Sigmoid colon (tissue), 7 donors: ENCODE data around the gene GET3. TPM values are rescaled to one million over a fixed set of nuclear protein-coding genes. Genes with fewer than 3 reads are reported as not detected.
"Not testable (repeated sequence)": the region's sequence is repeated elsewhere in the genome, so short reads cannot be mapped to it uniquely, and the experiment has no call there.

Experiments used
- DNase-seq: peaks from one replicate; pipeline ENCODE4 v3.0.0-alpha.2; 2019
- H3K27ac ChIP-seq, 4 donors: fragments of 200-600 bp; sonication (generic); one replicate each; pipeline ENCODE4 v1.5.1; 2016 to 2019; ENCODE audit warnings: mild to moderate bottlenecking in 1 of 4
- H3K27me3 ChIP-seq, 3 donors: fragments of 200-600 bp; sonication (generic); one replicate each; pipeline ENCODE4 v1.5.1; 2019; ENCODE audit warnings: mild to moderate bottlenecking in 1 of 3
- H3K36me3 ChIP-seq, 4 donors: fragments of 200-600 bp; sonication (generic); one replicate each; pipeline ENCODE4 v1.5.1; 2016 to 2019
- H3K4me1 ChIP-seq, 4 donors: fragments of 200-600 bp; sonication (generic); one replicate each; pipeline ENCODE4 v1.5.1; 2017 to 2019
- H3K4me3 ChIP-seq, 4 donors: fragments of 200-600 bp; sonication (generic); one replicate each; pipeline ENCODE4 v1.5.1; 2017 to 2019; ENCODE audit warnings: mild to moderate bottlenecking in 2 of 4, moderate library complexity in 1 of 4
- H3K9me3 ChIP-seq, 4 donors: fragments of 200-600 bp in 3 of 4; sonication (generic) in 3 of 4; one replicate each; pipeline versions ENCODE4 v1.5.1 to v1.6.1; 2013 to 2019
- CTCF ChIP-seq, 4 experiments: fragments of 450-650 bp in 3 of 4; fragments of 200-600 bp in 1 of 4; IDR thresholded peaks; one replicate each; pipeline ENCODE4 v1.5.1; 2016 to 2019; ENCODE audit warnings: antibody characterized with exemption in 4 of 4, mild to moderate bottlenecking in 3 of 4, moderate library complexity in 2 of 4
- EP300 ChIP-seq, 4 donors: sonication (generic); formaldehyde crosslinking; IDR thresholded peaks; one replicate each; pipeline ENCODE4 v1.6.1; 2017; ENCODE audit warnings: antibody characterized with exemption in 4 of 4
- POLR2A ChIP-seq, 2 donors: fragments of 450-650 bp; IDR thresholded peaks; one replicate each; pipeline ENCODE4 v1.6.1; 2016; ENCODE audit warnings: antibody characterized with exemption in 2 of 2, mild to moderate bottlenecking in 2 of 2, moderate library complexity in 2 of 2
- POLR2AphosphoS5 ChIP-seq, 4 donors: sonication (generic); formaldehyde crosslinking; IDR thresholded peaks; one replicate each; pipeline ENCODE4 v1.6.1; 2017; ENCODE audit warnings: antibody characterized with exemption in 4 of 4
- WGBS, 2 donors: extraction: QIAGEN DNeasy Blood & Tissue Kit; methylation state at CpG; one replicate each; pipeline ENCODE4 v1.1.7; 2013; 5-methylcytosine and 5-hydroxymethylcytosine counted together
- intact Hi-C: fragments of 100-400 bp; cut with DNase I; formaldehyde crosslinking; loops from one replicate; pipeline ENCODE4 v1.15.1; 2023
- polyA plus RNA-seq, 3 donors: library from polyadenylated mRNA; stranded (reverse); fragments of 200-250 nt; gene quantifications; one replicate each; pipeline ENCODE4 v1.2.3, GENCODE V29; 2013
- small RNA-seq, 3 donors: library from RNA; depleted of rRNA; stranded (forward); fragments of <200 nt; gene quantifications; one replicate each; pipeline ENCODE3, GENCODE V24; 2016
- total RNA-seq, 4 donors: library from RNA; depleted of rRNA; stranded (reverse); fragments of >200 nt; gene quantifications; one replicate each; pipeline ENCODE4 v1.1.0, GENCODE V29; 2016
- donor health status: healthy with polysubstance abuse.
- donor health status: Bipolar disorder and iron deficiency.
- donor health status: healthy.

The GET3 gene
- total and polyA plus RNA-seq, 7 donors = 34.6 to 121 (median 59.4) TPM

DNA sequence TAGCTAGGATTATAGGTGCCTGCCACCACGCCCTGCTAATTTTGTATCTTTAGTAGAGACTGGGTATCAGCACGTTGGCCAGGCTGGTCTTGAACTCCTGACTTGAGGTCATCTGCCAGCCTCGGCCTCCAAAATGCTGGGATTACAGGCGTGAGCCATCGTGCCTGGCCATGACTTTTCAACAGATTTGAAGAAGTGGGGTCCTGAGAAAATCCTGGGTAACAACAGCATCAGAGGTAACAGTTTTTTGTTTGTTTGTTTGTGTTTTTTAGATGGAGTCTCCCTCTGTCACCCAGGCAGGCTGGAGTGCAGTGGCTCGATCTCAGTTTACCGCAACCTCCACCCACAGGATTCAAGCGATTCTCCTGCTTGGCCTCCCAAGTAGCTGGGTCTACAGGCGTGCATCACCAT lies 57.7 kb downstream of the GET3 start:
- intact Hi-C loops = loop anchor here (5.0 kb wide), 3 partner anchors 212 to 1052 kb away; partner anchors contain the start of genes IER2 and STX10
- Histone ChIP-seq H3K9me3 (no peaks in the 10 kb centered on the region), H3K36me3 (peaks cover 0 to 14% (median 13%) of the 10 kb centered on the region in 4 donors), H3K27ac (peak overlapping the region; percentile 97 to 100 (median 98)), H3K4me3 (no peak overlapping the region), H3K27me3 (no peaks in the 10 kb centered on the region), H3K4me1 (peaks cover 0 to 33% (median 29%) of the 10 kb centered on the region in 4 donors)
- 85 to 93% methylated on average over 9 of the region's 9 CpGs for WGBS, 2 donors
- no peak for TF ChIP-seq CTCF (IDR thresholded peaks at IDR 0.05)
- no peak for TF ChIP-seq POLR2A (IDR thresholded peaks at IDR 0.05)
- no peak for TF ChIP-seq POLR2AphosphoS5 (IDR thresholded peaks at IDR 0.05)
- no peak for TF ChIP-seq EP300 (IDR thresholded peaks at IDR 0.05)
- DNase-seq = no peak

DNA sequence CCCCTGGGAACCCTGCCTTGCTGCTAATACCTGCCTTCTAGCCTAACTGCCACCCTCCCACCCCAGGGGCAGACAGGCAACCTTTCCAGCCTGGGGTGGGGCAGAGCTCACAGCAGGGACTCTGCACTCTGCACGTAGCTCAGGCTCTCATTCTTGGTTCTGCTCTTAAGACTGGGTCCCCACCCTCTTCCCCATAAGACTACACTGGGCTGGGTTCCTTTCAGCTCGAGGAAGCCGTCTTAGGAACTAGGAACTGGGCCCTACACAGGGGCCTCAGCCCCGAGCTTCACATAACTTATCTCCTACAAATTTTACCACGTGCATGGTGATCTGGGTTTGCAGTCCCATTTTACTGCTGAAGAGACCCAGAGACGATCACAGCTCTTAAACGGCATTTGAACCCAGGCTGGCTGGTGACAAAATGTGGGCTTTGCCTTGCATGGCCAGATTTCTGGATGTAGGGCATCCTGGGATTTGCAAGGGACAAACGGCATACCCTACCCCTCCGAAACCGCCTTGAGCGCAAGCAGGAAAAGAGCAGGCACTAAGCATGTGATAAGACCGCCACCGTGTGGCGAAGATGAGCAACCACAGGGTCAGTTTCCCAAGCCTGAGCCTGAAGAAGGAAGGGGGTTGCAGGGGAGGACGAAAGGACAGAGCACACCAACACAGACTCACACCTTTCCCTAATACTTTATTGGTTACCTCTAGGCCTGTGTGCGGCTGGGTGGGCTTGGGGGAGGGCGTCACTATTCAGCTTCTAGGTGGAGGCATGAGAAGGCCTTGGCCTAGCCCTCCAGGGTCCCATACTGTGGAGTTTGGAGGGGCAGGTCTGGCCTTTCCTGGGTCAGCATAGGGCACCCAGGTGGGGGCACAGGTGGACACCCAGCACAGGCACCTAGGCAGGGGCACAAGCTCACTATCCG lies 59.1 kb downstream of the GET3 start:
- H3K27me3 ChIP-seq = no peaks in the 10 kb centered on the region
- TF ChIP-seq POLR2A (IDR thresholded peaks at IDR 0.05) = no peak
- no peak for TF ChIP-seq EP300 (IDR thresholded peaks at IDR 0.05)
- peak; percentile 95 to 99 (median 98) for TF ChIP-seq CTCF (IDR thresholded peaks at IDR 0.05)
- peak in 3 of 4 donors; percentile 10 to 34 (median 21) for TF ChIP-seq POLR2AphosphoS5 (IDR thresholded peaks at IDR 0.05)
- peaks cover 0 to 19% (median 15%) of the 10 kb centered on the region in 4 donors for H3K36me3 ChIP-seq
- no peaks in the 10 kb centered on the region for H3K9me3 ChIP-seq
- intact Hi-C loops = loop anchor here (1.0 kb wide), 1 partner anchor 19 kb away; no protein-coding TSS in a partner anchor
- WGBS, 2 donors = 4 to 7% methylated on average over 18 of the region's 18 CpGs
- no peak overlapping the region for H3K4me3 ChIP-seq
- peak overlapping the region; percentile 35 to 100 (median 78) for H3K27ac ChIP-seq
- DNase-seq = peak; percentile 91
- peaks cover 0 to 38% (median 34%) of the 10 kb centered on the region in 4 donors for H3K4me1 ChIP-seq

DNA sequence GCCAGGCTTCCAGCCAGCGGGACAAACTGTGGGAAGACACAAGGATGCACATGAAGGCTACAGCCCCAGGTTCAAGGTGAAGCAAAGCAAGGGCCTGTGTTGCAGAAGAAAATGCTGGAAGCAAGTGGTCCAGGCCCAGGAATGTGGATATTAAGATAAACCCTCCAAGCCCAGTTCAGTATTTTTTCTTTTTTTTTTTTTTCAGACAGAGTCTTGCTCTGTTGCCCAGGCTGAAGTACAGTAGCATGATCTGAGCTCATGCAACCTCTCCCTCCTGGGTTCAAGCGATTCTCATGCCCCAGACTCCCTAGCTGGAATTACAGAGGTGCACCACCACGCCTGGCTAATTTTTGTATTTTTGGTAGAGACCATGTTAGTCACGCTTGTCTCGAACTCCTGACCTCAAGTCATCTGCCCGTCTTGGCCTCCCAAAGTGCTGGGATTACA lies 59.9 kb downstream of the GET3 start:
- intact Hi-C loops = no loop called here
- H3K4me1 ChIP-seq = peaks cover 0 to 43% (median 36%) of the 10 kb centered on the region in 4 donors
- no peak overlapping the region for H3K4me3 ChIP-seq
- DNase-seq = no peak
- H3K9me3 ChIP-seq = no peaks in the 10 kb centered on the region
- H3K27me3 ChIP-seq = no peaks in the 10 kb centered on the region
- whole genome bisulfite sequencing, 2 donors = 93 to 95% methylated on average over 6 of the region's 6 CpGs
- TF ChIP-seq POLR2AphosphoS5 (IDR thresholded peaks at IDR 0.05) = no peak
- H3K36me3 ChIP-seq = peaks cover 0 to 19% (median 15%) of the 10 kb centered on the region in 4 donors
- H3K27ac ChIP-seq = no peak overlapping the region

DNA sequence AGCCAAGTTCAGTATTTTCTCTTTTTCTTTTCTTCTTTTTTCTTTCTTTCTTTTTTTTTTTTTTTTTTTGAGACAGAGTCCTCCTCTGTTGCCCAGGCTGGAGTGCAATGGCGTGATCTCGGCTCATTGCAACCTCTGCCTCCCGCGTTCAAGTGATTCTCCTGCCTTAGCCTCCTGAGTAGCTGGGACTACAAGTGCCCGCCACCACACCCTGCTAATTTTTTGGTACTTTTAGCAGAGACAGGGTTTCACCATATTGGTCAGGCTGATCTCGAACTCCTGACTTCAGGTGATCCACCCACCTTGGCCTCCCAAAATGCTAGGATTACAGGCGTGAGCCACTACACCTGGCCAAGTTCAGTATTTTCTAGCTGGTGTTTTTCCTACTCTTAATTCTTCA lies 60.3 kb downstream of the GET3 start:
- WGBS, 2 donors = 96 to 97% methylated on average over 7 of the region's 7 CpGs
- H3K4me3 ChIP-seq, H3K9me3 ChIP-seq, H3K27me3 ChIP-seq, intact Hi-C loops, H3K27ac ChIP-seq, DNase-seq: not testable (repeated sequence)
- Histone ChIP-seq H3K36me3 (peaks cover 0 to 19% (median 15%) of the 10 kb centered on the region in 4 donors), H3K4me1 (peaks cover 0 to 48% (median 40%) of the 10 kb centered on the region in 4 donors)

Small RNA genes lying within 50 kb of the gene (small RNA-seq; reads per million reads assigned to genes)
- gene MIR5684 (0 reads per million in 3 donors), gene SNORD41 (57.4 to 659 (median 153) reads per million in 3 donors)

Other genes with a start within 250 kb of the GET3 start
- gene ZNF564, start 186.0 kb upstream of the GET3 start, total RNA-seq = 10 to 100 TPM; 11.7 to 17.8 (median 16.4) TPM
- 1 to 10 TPM; 7.4 to 9.0 (median 7.8) TPM for gene ZNF564, start 186.0 kb upstream of the GET3 start, polyA plus RNA-seq
- 1 to 10 TPM; 4.3 to 7.8 (median 5.5) TPM for gene ZNF490, start 126.7 kb upstream of the GET3 start, total RNA-seq
- 1 to 10 TPM in 2 of 3 donors, not detected in 1; 1.6 to 2.2 TPM for gene ZNF490, start 126.7 kb upstream of the GET3 start, polyA plus RNA-seq
- 10 to 100 TPM; 16.6 to 27.6 (median 22.3) TPM for gene ZNF791, start 126.6 kb upstream of the GET3 start, total RNA-seq
- 1 to 10 TPM; 4.2 to 9.4 (median 5.3) TPM for gene ZNF791, start 126.6 kb upstream of the GET3 start, polyA plus RNA-seq
- gene MAN2B1, start 70.8 kb upstream of the GET3 start, total RNA-seq = 10 to 100 TPM; 41.1 to 75.6 (median 63.8) TPM
- gene MAN2B1, start 70.8 kb upstream of the GET3 start, polyA plus RNA-seq = 10 to 100 TPM; 26.4 to 68.1 (median 31.0) TPM
- gene WDR83, start 70.7 kb upstream of the GET3 start, total RNA-seq = 10 to 100 TPM in 2 of 4 donors, 1 to 10 TPM in 2; 7.8 to 11.7 (median 10.0) TPM
- 10 to 100 TPM in 2 of 3 donors, 1 to 10 TPM in 1; 8.3 to 13.4 (median 12.6) TPM for gene WDR83, start 70.7 kb upstream of the GET3 start, polyA plus RNA-seq
- gene DHPS, start 55.6 kb upstream of the GET3 start, total RNA-seq = 100 to 1,000 TPM; 105 to 160 (median 136) TPM
- 10 to 100 TPM; 60.3 to 74.1 (median 73.3) TPM for gene DHPS, start 55.6 kb upstream of the GET3 start, polyA plus RNA-seq
- gene GNG14, start 49.5 kb upstream of the GET3 start, total RNA-seq = not detected
- gene GNG14, start 49.5 kb upstream of the GET3 start, polyA plus RNA-seq = not detected
- 1 to 10 TPM; 3.6 to 6.4 (median 4.5) TPM for gene FBXW9, start 40.9 kb upstream of the GET3 start, total RNA-seq
- gene FBXW9, start 40.9 kb upstream of the GET3 start, polyA plus RNA-seq = 10 to 100 TPM in 1 of 3 donors, 1 to 10 TPM in 2; 6.2 to 10.8 (median 7.8) TPM
- 10 to 100 TPM; 54.2 to 92.2 (median 60.5) TPM for gene TNPO2, start 13.6 kb upstream of the GET3 start, total RNA-seq
- 10 to 100 TPM in 2 of 3 donors, 1 to 10 TPM in 1; 9.5 to 47.2 (median 12.0) TPM for gene TNPO2, start 13.6 kb upstream of the GET3 start, polyA plus RNA-seq
- gene TRIR, start 2.8 kb upstream of the GET3 start, total RNA-seq = 100 to 1,000 TPM; 443 to 505 (median 475) TPM
- 100 to 1,000 TPM; 261 to 324 (median 321) TPM for gene TRIR, start 2.8 kb upstream of the GET3 start, polyA plus RNA-seq
- gene BEST2, start 14.3 kb downstream of the GET3 start, total RNA-seq = under 1 TPM in 1 of 4 donors, not detected in 3; 0.36 TPM
- gene BEST2, start 14.3 kb downstream of the GET3 start, polyA plus RNA-seq = 10 to 100 TPM; 44.4 to 50.0 (median 45.8) TPM
- 10 to 100 TPM; 10.2 to 37.9 (median 12.7) TPM for gene HOOK2, start 38.1 kb downstream of the GET3 start, total RNA-seq
- gene HOOK2, start 38.1 kb downstream of the GET3 start, polyA plus RNA-seq = 10 to 100 TPM; 36.0 to 80.4 (median 42.1) TPM
- 1,000 to 10,000 TPM in 1 of 4 donors, 100 to 1,000 TPM in 3; 125 to 1,252 (median 504) TPM for gene JUNB, start 54.0 kb downstream of the GET3 start, total RNA-seq
- 100 to 1,000 TPM in 2 of 3 donors, 10 to 100 TPM in 1; 91.6 to 289 (median 249) TPM for gene JUNB, start 54.0 kb downstream of the GET3 start, polyA plus RNA-seq
- gene PRDX2, start 64.3 kb downstream of the GET3 start, total RNA-seq = 100 to 1,000 TPM; 248 to 312 (median 264) TPM
- gene PRDX2, start 64.3 kb downstream of the GET3 start, polyA plus RNA-seq = 100 to 1,000 TPM; 277 to 379 (median 284) TPM
- not detected for gene THSD8, start 64.6 kb downstream of the GET3 start, total RNA-seq
- 1 to 10 TPM in 2 of 3 donors, not detected in 1; 2.5 to 2.8 TPM for gene THSD8, start 64.6 kb downstream of the GET3 start, polyA plus RNA-seq
- gene RNASEH2A, start 69.1 kb downstream of the GET3 start, total RNA-seq = 1 to 10 TPM; 1.9 to 3.7 (median 3.0) TPM
- 10 to 100 TPM in 1 of 3 donors, 1 to 10 TPM in 2; 6.2 to 22.1 (median 7.2) TPM for gene RNASEH2A, start 69.1 kb downstream of the GET3 start, polyA plus RNA-seq
- 1 to 10 TPM in 1 of 4 donors, under 1 TPM in 1, not detected in 2; 0.82 to 1.8 TPM for gene RTBDN, start 97.1 kb downstream of the GET3 start, total RNA-seq
- gene RTBDN, start 97.1 kb downstream of the GET3 start, polyA plus RNA-seq = under 1 TPM in 1 of 3 donors, not detected in 2; 0.83 TPM
- gene MAST1, start 101.0 kb downstream of the GET3 start, total RNA-seq = 1 to 10 TPM in 1 of 4 donors, under 1 TPM in 3; 0.49 to 3.3 (median 0.76) TPM
- 1 to 10 TPM; 1.2 to 2.6 (median 1.8) TPM for gene MAST1, start 101.0 kb downstream of the GET3 start, polyA plus RNA-seq
- 10 to 100 TPM; 28.6 to 45.1 (median 32.1) TPM for gene DNASE2, start 144.0 kb downstream of the GET3 start, total RNA-seq
- 10 to 100 TPM; 11.4 to 45.4 (median 24.5) TPM for gene DNASE2, start 144.0 kb downstream of the GET3 start, polyA plus RNA-seq
- gene KLF1, start 149.7 kb downstream of the GET3 start, total RNA-seq = not detected
- under 1 TPM in 1 of 3 donors, not detected in 2; 0.10 TPM for gene KLF1, start 149.7 kb downstream of the GET3 start, polyA plus RNA-seq
- 10 to 100 TPM; 24.7 to 85.0 (median 34.8) TPM for gene GCDH, start 153.7 kb downstream of the GET3 start, total RNA-seq
- 10 to 100 TPM; 10.8 to 40.0 (median 21.3) TPM for gene GCDH, start 153.7 kb downstream of the GET3 start, polyA plus RNA-seq
- not detected for gene SYCE2, start 181.8 kb downstream of the GET3 start, total RNA-seq
- under 1 TPM in 1 of 3 donors, not detected in 2; 0.17 TPM for gene SYCE2, start 181.8 kb downstream of the GET3 start, polyA plus RNA-seq
- gene FARSA, start 196.2 kb downstream of the GET3 start, total RNA-seq = 10 to 100 TPM; 21.4 to 33.3 (median 31.7) TPM
- gene FARSA, start 196.2 kb downstream of the GET3 start, polyA plus RNA-seq = 10 to 100 TPM; 27.0 to 86.8 (median 29.1) TPM
- gene CALR, start 201.1 kb downstream of the GET3 start, total RNA-seq = 100 to 1,000 TPM; 147 to 260 (median 208) TPM
- gene CALR, start 201.1 kb downstream of the GET3 start, polyA plus RNA-seq = 100 to 1,000 TPM in 2 of 3 donors, 10 to 100 TPM in 1; 70.3 to 717 (median 168) TPM
- gene RAD23A, start 208.4 kb downstream of the GET3 start, total RNA-seq = 100 to 1,000 TPM in 3 of 4 donors, 10 to 100 TPM in 1; 98.8 to 133 (median 117) TPM
- 10 to 100 TPM; 58.7 to 99.3 (median 70.9) TPM for gene RAD23A, start 208.4 kb downstream of the GET3 start, polyA plus RNA-seq
- 10 to 100 TPM; 36.0 to 65.8 (median 53.5) TPM for gene GADD45GIP1, start 219.7 kb downstream of the GET3 start, total RNA-seq
- 10 to 100 TPM; 23.6 to 32.1 (median 28.2) TPM for gene GADD45GIP1, start 219.7 kb downstream of the GET3 start, polyA plus RNA-seq
- 1 to 10 TPM; 1.2 to 2.0 (median 1.7) TPM for gene DAND5, start 232.1 kb downstream of the GET3 start, total RNA-seq
- under 1 TPM in 1 of 3 donors, not detected in 2; 0.13 TPM for gene DAND5, start 232.1 kb downstream of the GET3 start, polyA plus RNA-seq